Activated CD4-positive, alpha-beta T cell treated with anti-CD3 and anti-CD28 coated beads, Interleukin-2, amount 50 U/mL, for 4 hours (primary cell): Measurements from ENCODE around the gene OR6B1.
"Not testable (repeated sequence)": the region's sequence is repeated elsewhere in the genome, so short reads cannot be mapped to it uniquely, and the experiment has no call there.

ENCODE experiments used
- DNase-seq, 2 experiments: peaks; one replicate each; pipeline ENCODE4 v3.0.0-alpha.2; 2020

OR6B1 gene

DNA sequence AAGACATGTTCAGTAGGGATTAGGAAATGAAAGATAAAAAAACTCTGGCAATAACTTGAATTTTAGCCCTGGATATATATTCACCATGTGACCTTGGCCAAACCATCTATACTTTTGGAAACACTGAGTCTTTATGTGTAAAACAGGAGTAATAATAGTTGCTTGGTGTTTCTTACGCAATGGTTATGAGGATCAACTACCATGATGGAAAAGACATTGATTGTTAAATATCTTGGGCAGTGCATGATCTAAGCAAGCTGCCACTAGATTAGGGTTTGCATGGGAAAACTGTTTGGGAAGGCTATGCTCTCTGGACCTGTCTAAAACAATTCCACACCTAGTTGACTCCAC is 6.5 kb downstream of the OR6B1 start:
- DNase-seq = no peak

- DNase-seq = no peak
Observed at GRCh38 chr7:144009361-144009760, 9.2 kb downstream of the OR6B1 start.

GRCh38 chr7:144010061-144010460 is 9.9 kb downstream of the OR6B1 start:
- not testable (repeated sequence) for DNase-seq

GRCh38 chr7:144010821-144011220 is 10.7 kb downstream of the OR6B1 start:
- DNase-seq = not testable (repeated sequence)

DNA sequence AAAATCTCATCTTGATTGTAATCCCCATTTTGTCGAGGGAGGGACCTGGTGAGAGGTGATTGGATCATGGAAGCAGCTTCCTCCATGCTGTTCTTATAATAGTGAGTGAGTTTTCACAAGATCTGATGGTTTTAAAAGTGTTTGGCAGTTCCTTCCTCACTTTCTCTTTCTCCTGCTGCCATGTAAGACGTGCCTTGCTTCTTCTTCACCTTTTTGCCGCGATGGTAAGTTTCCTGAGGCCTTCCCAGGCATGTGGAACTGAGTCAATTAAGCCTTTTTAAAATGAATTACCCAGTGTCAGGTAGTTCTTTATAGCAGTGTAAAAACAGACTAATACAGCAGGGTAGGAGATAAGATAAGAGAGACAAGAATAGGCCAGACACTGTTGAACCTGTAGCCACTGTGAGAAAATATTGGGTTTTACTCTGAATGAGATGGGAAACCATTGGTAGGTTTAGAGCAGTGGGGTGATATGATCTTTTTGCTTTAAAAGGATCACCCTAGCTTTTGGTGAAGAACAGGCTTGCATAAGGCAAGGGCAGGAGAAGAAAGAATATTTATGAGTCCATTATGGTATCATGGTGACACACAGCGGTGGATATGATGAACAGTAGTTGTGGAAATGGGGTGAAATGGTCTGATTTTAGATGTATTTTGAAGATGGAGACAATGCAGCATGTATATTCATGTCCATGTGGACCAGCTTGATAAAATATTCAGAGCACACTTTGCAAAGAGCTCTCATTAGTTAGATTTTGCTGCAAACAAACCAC is 11.5 kb downstream of the OR6B1 start:
- DNase-seq = no peak

GRCh38 chr7:144018065-144018464 is 17.9 kb downstream of the OR6B1 start:
- DNase-seq = no peak

- no peak for DNase-seq
Observed at GRCh38 chr7:144019457-144019856, 19.3 kb downstream of the OR6B1 start.

GRCh38 chr7:144020340-144020739 is 20.2 kb downstream of the OR6B1 start:
- no peak for DNase-seq

DNA sequence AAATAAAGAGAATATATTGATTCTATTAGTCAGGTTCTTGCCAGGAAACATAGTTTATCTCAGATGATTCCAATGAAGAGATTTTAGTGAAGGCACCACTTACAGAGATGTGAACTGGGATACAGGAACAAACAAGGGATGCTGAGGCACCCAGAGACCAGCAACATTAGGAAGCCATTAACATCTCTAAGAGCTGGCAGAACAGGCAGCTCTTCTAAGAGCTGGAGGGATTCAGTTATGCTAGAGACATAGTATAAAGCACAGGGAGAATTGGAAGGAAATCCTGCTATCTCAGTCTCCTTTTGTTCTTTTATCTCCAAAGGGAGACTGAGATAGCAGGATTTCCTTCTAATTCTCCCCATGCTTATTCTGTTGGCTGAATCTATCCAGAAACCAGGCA is 22.0 kb downstream of the OR6B1 start:
- DNase-seq = no peak

- no peak for DNase-seq
Observed at GRCh38 chr7:144023171-144023827, 23.2 kb downstream of the OR6B1 start.

DNA sequence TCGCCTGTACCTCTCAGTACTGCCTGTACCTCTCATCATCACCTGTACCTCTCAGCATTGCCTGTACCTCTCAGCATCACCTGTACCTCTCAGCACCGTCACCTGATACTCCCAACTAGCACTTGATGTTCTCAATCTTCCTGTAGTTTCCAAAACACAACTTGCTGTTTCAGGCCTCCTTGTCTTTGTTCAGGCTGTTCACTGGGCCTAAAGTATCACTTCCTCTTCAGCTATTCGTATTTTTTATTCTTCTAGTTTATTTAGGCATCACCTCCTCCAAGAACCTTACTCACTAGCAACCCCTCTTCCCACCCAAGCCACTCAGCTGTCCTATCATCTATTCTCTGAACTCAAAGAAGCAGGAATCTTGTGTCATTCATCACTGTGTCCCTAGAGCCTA is 24.1 kb downstream of the OR6B1 start:
- no peak for DNase-seq

GRCh38 chr7:144026203-144026883 is 26.2 kb downstream of the OR6B1 start:
- DNase-seq = no peak

- no peak for DNase-seq
Observed at GRCh38 chr7:144027070-144027469, 26.9 kb downstream of the OR6B1 start.

- DNase-seq = no peak
Observed at GRCh38 chr7:144027974-144028373, 27.9 kb downstream of the OR6B1 start.

DNA sequence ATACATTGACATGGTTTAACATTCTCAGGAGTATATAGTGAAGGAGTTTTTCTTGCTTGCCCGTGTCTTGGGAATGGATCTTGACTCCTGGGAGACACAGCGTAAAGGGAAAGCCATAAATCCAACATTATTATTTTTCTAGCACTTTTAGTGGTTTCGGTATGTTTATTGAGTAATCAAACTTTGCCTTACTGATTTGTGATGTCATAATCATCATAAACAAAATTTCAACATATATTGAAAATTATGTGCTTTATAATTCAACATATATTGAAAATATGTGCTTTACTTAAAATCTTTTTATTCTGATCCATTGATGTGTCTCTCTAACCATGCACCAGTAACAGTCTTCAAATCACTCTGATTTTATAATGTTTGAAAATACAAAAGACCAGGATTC is 28.4 kb downstream of the OR6B1 start:
- DNase-seq = no peak

- DNase-seq = no peak
Observed at GRCh38 chr7:144032516-144032915, 32.4 kb downstream of the OR6B1 start.

DNA sequence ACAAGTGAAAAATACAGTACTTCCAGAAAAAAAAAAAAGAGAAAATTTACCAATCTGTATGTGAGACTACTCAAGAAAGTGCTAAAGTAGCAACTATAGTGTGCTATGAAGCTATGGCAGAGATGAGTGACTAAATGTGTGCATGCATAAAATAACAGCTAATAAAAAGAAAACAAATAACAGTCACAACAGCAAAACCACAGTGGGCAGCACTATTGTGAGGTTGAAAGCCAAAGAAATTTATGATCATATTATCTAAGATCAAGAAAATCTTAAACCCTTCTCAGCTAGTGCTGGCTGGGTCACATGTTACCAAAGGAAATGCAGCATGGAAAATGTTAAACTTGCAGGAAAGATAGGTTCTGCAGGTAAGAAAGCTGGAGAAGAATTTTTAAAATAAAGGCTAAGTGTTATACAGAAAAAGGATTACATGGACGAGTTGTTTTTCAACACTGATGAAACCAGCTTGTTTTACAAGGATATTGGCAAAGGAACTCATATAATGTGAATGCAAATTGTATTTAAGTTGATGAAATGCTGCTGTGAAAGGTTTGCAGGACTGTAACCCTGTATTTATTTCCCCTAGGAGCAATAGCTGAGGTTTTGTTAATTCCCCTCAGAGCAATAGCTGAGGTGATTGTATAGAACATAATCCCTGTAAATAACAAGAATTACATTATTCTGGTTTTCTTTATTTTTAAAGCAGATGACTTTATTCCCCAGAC is 33.0 kb downstream of the OR6B1 start:
- no peak for DNase-seq

DNA sequence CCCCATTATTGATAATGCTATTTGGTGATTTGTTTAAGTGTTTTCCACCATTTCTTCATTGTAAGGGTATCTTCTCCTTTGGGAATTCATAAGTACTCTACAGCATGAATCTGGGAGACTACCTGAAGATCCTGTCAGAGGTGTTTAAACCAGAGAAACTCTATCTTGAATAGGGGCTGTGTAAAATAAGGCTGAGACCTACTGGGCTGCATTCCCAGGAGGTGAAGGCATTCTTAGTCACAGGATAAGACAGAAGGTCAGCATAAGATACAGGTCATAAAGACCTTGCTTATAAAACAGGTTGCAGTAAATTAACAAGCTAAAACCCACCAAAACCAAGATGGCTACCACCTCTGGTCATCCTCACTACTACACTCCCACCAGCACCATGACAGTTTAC is 35.3 kb downstream of the OR6B1 start:
- DNase-seq = no peak

DNA sequence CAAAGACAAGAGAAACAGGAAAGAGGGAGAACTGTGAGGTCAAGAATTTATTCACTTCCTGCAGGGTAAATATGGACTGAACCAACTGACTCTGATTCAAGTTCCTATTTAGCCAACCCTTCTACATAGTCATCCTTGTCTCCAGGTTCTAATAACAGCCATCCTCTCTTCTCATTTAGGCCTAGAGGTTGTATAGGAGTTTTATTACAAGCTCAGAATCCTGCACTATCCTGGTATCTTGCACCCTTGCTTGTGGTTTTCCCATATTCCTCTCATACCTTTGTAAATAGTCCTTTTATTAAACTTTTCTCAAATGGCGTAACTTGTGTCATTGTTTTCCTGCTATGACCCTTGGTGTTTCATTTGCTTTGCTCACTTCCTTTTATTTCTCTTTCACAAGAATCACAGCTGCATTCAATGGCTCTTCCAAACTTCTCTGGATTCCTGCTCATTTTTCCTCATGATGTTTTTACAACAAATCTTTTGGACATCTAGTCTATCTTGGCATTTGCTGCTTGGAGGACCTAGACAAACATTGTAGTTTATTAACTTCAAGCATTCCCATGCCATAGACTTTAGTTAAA is 36.3 kb downstream of the OR6B1 start:
- no peak for DNase-seq

GRCh38 chr7:144037414-144038035 is 37.4 kb downstream of the OR6B1 start:
- DNase-seq = no peak

GRCh38 chr7:144038887-144039286 is 38.8 kb downstream of the OR6B1 start:
- DNase-seq = no peak

DNA sequence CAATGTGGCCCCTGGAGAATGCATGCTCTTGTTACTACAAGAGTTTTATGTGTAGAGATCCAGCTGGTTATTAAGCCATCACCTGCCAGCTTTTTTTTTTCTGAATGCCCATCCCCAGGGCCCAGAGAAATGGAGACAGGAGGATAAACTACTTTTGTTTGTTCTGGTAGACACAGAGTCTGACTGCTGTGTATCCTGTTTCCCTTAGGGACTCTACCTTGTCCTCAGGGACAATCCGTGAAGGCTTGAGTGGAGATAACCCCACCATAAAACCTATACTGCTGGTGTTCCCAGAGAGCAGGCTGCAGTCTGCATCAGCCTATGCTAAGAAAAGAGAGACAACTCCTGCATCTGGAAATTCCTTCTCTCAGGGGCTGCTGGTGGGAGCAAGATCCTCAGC is 48.5 kb downstream of the OR6B1 start, which contains the start of gene OR2A5:
OR2A5 (plus strand) TSS at position 301 of the 400 bp plus-strand sequence. CDS start 1,454 bp downstream, outside the sequence.
- DNase-seq = no peak
